GM18526 (cell line): ENCODE measurements around the gene ACTN2.

ENCODE experiments used
- POLR2A ChIP-seq: IDR thresholded peaks from 3 replicates; pipeline ENCODE4 v1.6.1; 2011; ENCODE audit not compliant: insufficient read length; ENCODE audit errors: extremely low read depth

The ACTN2 gene

GRCh38 chr1:236717811-236718210 is 31.5 kb downstream of the ACTN2 start:
- no peak for TF ChIP-seq POLR2A

- TF ChIP-seq POLR2A, result no peak
These were observed 32.0 kb downstream of the ACTN2 start for GRCh38 chr1:236718328-236718727.

DNA sequence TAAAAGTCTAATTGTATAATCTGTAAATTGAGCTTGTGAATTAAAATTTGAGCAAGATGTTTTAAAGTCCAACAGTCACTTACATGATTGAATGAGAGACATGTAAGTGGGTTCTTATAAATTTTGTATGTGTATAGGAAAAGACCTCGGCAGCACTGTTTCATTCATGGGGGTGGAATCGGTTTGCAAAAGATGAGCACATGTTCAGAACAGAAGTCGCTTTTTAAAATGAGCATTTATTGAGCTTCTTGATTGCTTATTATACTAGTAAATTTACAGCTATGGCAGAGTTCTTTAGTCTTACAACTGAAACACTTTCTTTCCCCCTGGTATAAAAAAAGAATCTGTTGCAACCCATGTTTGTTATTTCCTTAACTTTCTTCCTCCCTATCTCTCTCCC is 33.9 kb downstream of the ACTN2 start:
- TF ChIP-seq POLR2A, result no peak

- no peak for TF ChIP-seq POLR2A
These were observed 34.3 kb downstream of the ACTN2 start for GRCh38 chr1:236720611-236721010.

DNA sequence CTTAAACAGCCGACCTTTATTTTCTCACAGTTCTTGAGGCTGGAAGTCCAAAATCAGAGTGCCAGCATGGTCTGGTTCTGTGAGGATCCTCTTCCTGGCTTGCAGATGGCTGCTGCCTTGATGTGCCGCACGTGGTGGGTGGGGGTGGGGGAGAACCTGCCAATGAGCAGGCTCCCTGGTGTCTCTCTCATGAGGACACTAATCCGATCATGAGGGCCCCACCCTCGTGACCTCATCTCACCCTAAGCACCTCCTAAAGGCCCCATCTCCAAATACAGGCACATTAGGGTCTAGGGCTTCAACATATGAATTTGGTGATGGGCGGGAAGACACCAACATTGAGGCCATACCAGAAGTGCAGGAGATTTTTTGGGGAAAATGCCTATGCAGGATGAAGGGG is 37.8 kb downstream of the ACTN2 start:
- no peak for TF ChIP-seq POLR2A

- TF ChIP-seq POLR2A, result no peak
These were observed 38.2 kb downstream of the ACTN2 start for GRCh38 chr1:236724506-236724905.

- TF ChIP-seq POLR2A, result no peak
These were observed 39.4 kb downstream of the ACTN2 start for GRCh38 chr1:236725668-236726067.

- TF ChIP-seq POLR2A, result no peak
These were observed 41.2 kb downstream of the ACTN2 start for GRCh38 chr1:236727521-236727920.

DNA sequence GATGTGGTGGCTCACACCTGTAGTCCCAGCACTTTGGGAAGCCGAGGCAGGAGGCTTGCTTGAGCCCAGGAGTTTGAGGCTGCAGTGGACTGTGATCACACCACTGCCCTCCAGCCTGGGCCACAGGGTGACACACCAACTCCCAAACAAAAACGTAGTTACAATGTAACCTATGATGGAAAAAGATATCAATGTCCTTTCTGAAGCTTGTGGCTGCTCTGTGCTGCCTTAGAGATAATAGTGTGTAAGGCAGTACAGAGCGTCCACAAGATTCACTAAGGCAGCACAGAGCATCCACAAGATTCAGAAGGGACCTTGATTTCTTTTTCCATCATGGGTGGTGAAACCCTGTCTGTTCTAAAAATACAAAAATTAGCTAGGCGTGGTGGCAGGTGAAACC is 42.5 kb downstream of the ACTN2 start:
- no peak for TF ChIP-seq POLR2A

DNA sequence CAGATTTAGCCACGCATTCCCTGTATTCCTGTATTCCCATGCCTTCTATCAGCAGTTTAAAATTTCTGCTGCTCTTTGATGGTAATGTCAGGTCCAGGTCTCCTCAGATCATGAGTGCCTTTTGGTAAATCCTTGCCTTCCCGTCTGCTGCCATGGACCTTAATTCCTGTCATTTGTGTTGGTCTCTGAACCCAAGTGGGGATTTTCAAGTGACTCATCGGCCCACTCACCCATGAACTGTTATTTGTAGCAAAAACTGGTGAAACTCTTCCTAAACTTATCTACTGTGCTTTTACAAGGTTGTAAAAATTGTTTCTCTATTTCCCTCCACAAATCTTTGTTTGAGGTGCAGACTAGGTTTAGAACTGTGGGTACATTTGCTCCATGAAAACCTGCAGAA is 47.4 kb downstream of the ACTN2 start:
- no peak for TF ChIP-seq POLR2A

- no peak for TF ChIP-seq POLR2A
These were observed 48.0 kb downstream of the ACTN2 start for GRCh38 chr1:236734141-236734765.

GRCh38 chr1:236736761-236737160 is 50.5 kb downstream of the ACTN2 start:
- TF ChIP-seq POLR2A, result no peak

DNA sequence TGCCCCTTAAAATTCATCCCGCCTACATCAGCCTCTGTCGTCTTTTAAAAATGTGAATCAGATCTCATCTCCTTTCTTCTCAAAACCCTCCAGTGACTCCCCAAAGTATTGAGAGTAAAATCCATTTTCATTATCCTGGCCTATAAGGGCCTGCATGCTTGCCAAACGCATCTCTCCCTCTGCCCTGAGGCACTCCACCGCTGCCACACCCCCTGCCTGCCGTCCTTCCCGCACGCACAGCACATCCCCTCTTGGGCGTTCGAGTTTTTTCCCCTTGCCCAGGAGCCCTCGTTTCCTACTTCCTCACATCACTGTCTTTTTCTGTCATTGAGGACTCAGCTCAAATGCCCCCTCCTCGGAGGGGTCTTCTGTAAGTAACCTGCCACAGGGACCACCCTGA is 55.5 kb downstream of the ACTN2 start:
- no peak for TF ChIP-seq POLR2A

DNA sequence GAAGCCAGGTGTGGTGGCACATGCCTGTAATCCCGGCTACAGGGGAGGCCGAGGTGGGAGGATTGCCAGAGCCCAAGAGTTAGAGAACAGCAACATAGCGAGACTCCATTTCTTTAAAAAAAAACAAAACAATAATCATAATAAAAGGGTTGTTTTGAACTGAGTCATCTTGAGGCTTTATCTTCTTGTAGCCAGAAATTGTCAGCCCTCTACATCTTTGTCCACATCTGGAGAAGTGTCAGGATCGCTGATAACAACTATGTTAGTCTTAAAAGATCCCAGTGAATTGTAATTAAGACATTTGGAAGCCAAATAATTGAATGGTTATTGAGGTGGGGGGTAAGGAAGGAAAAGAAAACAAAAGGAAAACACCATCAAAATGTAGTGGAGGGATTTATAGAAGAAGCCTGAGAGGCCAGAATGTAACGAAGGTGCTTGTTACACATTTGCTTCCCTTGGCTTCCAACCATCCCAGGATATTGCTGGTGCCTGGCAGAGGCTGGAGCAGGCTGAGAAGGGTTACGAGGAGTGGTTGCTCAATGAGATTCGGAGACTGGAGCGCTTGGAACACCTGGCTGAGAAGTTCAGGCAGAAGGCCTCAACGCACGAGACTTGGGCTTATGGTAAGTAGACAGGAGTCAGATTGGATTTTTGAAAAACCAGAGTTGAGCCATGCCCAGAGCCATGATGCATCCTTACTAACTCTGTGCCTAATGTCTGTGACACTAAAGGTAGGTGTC is 56.3 kb downstream of the ACTN2 start:
- TF ChIP-seq POLR2A, result no peak

DNA sequence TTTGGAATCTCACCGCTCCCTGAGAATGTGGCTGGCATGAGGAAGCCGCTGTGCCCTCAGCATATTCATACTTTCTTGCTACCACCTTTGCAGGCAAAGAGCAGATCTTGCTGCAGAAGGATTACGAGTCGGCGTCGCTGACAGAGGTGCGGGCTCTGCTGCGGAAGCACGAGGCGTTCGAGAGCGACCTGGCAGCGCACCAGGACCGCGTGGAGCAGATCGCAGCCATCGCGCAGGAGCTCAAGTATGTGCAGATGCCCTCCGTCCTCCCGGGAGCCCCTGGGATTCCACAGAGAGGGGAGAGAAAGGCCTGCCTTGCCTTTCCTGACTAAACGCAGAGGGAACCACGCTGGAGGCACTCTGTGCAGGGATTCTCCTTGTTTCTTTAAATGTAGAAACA is 58.2 kb downstream of the ACTN2 start:
- no peak for TF ChIP-seq POLR2A

DNA sequence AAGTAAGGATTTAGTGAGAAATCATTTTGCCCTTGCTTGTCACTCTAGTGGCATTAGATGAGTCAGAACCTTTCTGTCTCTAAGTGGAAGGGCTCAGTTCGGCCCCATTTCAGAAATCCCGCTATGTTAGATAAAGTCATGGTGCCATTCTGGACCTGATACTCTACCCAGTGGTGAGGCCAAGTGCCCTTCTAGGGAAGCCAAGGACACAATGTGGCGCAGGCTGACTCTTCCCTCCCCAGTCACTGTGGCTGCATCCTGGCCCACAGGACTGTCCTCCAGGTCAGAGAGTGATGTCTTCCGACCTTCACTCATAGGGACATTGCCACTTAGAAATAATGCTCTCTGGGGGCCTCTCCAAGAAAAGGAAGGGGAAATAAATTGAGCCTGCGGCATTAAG is 60.5 kb downstream of the ACTN2 start:
- TF ChIP-seq POLR2A, result no peak
